Esophagus squamous epithelium (tissue), 4 donors: ENCODE results near the gene REXO5.

Source experiments
- CTCF ChIP-seq, 6 experiments: fragments of 450-650 bp in 4 of 6; fragments of 200-600 bp in 2 of 6; sonication (generic) in 2 of 6; IDR thresholded peaks; one replicate each; pipeline ENCODE4 v1.5.1; 2016 to 2019; ENCODE audit warnings: antibody characterized with exemption in 6 of 6, mild to moderate bottlenecking in 4 of 6, moderate library complexity in 4 of 6
- POLR2A ChIP-seq, 4 donors: fragments of 450-650 bp; IDR thresholded peaks; one replicate each; pipeline ENCODE4 v1.6.1; 2017; ENCODE audit warnings: antibody characterized with exemption in 4 of 4, mild to moderate bottlenecking in 4 of 4, moderate library complexity in 3 of 4

GRCh38 chr16:20849589-20850390, 43.5 kb downstream of the REXO5 start:
- TF ChIP-seq CTCF (IDR thresholded peaks at IDR 0.05): peak; percentile 87 to 99 (median 96)
- no peak for TF ChIP-seq POLR2A (IDR thresholded peaks at IDR 0.05)
